Stimulated activated CD8-positive, alpha-beta memory T cell treated with anti-CD3 and anti-CD28 coated beads, Interleukin-15, amount 100 ng/mL, for 24 hours (primary cell): ENCODE measurements around the gene RFX3.
"Not testable (repeated sequence)": the region's sequence is repeated elsewhere in the genome, so short reads cannot be mapped to it uniquely, and the experiment has no call there.

Experiments used
- DNase-seq: peaks from one replicate; pipeline ENCODE4 v3.0.0-alpha.2; 2020; ENCODE audit warnings: low read depth

The RFX3 gene

DNA sequence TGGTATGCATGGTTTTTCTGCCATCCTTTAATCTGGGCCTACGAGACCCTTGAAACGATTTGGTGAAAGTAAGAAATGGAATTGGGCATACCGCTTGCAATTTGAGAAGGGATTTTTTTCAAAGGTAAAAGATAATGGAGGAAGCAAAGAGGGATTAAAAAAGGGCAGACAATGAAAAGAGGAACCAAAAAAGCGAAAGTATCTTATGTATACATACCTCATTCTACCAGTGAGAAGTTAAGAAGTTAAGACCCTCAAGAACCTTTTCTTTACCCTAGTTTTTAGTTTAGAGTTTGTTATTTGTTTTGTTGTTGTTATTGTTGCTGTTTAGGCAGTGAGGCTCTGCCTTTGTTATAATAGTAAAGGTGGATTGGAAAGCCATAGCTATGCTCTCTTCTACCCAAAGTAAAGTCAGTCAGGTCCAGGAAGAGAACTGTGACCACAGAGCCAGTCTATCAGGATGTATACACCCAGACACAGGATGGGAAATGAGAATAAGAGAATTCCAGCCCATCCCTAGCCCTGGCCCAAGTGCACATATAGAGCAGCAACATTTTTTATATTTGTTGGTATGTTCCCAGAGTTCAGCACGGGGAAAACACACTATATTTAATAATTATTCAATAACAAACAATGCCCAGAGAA, 166.6 kb downstream of the RFX3 start:
- DNase-seq: no peak

DNA sequence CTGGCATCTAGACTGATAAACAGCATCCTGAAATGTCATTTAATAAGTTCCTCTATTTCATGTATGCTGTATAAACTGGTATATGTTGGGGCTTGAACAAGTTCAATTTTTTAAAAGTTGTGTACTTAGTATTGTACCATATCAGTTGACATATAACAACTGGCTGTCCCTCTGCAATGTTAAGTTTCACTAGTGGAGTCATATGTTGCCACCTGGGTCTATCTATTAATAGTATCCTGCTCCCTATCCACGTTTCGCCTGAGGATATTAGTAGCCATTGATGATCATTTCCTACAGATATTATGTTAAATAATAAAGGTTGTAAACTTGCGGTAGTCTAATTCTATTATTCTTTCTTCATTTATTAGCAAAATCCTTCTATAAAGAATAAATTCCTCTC, 177.6 kb downstream of the RFX3 start:
- DNase-seq: no peak

DNA sequence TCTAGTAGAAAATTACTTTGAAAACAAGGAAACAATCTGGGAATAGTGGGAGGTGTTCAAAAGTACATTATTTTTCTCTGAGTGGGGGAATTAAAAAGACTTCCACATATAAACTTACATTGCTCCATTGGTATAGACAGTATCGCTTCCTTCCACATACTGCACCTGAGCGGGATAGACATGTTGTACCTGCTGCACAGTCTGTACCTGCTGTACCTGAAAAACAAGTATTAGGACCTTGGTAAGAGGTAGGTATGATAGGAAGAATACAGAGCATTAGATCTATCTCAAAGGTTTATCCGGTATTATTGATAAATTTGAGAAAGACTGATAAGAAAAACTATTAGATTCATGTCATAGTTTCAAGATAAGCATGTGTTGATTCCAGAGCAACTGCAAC, 179.3 kb downstream of the RFX3 start:
- no peak for DNase-seq

DNA sequence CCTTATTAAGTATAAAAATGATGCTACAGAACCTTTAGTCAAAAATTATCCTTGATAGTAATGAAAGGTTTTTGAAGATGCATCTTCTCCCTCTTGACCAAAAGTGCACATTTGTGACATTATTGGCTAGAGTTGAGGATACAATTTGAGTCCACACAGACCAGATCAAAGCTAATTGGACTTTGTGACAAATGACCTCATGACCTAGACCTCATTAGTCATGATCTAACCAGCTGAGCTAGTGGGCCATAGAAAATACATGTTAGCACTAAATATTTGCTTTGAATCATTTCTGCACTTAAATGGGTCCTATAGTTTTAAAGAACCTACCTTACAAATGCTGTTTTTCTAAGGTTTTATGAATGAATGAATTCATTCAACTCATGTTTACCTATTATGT, 182.1 kb downstream of the RFX3 start:
- no peak for DNase-seq

DNA sequence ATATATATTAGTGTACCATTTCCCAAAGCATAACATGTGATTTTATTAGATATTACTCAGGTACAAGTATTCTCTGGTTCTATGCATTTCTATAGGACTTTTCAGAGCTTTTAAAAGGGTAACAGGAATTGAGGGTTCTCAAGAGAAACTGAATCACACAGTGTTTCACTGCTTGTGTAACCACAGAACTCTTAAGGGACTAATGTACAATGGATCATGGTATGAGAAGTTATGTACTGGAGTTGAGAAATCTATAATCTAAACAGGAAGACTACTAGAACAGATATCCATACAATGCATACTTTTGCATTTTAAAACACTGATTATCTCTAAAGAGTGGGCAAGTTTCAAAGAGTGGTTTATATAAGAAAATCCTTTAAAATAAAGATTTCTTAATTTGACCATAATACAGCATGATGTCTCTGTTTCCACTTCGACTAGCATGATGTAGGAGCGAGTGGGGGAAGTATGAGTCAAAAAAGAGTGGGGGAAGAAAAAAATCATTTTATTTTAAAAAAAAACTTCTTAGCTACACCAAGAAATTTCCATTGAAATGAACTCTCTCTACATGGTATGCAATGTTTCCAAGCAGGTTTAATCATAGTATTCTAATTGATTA, 183.5 kb downstream of the RFX3 start:
- no peak for DNase-seq

DNA sequence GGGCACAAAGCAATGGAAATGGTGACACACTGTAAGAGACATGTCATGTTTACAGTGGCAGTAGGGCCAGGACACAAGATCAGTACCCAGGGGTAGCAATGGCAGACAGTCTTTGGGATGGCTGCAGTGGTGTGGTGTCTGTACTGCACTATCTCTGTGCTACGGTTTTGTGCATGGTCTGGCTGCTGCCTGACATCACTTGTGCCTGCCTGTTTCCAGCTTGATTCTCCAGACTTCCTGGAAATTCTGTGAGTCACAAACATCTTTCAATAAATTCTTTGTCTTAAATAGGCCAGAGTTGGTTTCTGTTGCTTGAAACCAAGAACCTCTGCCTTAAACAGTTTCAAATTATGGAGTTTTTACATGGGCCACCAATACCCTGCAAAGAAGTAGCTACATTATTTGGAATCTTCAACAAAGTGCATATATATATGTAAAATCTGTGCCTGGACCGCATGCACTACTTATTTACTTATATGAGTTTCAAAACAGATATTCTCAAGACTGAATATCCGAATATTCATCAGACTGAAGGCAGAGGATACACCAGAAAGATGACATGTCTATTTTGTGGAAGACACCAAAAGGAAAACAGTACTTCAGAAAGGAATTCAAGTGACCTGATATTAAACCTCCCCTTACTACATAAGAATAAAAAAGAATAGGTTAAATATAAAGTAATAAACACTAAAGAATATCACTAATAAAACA, 188.1 kb downstream of the RFX3 start:
- DNase-seq: no peak

DNA sequence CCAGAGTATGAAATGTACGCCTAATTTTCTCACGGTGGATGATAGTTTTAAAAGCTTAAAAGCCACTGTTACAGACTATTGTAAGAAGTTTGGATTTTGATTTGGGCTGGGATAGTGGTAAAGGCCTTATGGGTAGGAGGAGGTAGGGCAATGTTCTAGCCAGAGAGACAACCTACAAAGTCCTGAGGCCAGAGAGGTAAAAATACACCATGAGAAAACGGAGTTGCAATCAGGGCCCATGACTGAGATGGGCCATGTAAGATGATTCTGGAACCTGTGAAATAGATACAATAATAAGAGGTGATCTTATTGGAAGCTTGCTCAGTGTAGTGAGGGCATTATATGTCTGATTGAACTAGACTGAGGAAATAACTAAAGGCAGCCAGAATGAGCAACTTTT, 188.8 kb downstream of the RFX3 start:
- DNase-seq: no peak

DNA sequence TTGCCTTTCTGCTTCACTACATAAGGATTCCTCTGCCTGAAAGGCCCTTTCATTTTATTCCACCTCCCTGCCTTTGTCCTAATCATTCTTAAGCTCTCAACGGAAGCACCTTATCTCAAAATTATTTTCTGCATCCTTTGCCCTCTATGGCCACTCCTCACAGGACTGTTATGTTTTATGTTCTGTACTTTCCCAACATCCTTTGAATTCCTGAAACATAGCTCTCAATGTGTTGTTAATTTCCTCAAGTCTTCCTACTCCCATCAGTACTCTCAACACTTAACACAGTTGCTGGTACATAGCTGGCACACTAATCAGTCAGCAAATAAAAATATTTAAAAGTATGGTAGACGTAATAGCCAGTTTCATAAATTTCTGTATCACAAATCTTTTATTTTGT, 193.0 kb downstream of the RFX3 start:
- no peak for DNase-seq

DNA sequence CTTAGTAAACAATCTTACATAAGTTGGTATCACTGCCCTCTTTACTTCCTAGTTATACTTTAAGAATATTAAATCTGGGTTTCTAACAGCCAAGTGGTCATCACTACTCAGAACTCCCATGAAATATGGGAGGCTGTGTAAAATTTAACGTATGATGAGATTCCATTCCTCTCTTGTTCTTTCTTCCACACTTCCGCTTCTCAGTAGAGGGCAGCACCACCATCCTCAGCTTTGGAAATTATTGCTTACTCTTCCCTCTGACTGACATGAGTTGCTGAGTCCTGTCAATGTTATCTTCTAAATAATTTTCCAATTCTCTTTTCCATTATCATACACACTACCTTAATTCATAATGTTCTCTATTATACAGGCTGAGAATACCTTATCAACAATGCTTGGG, 194.0 kb downstream of the RFX3 start:
- no peak for DNase-seq

DNA sequence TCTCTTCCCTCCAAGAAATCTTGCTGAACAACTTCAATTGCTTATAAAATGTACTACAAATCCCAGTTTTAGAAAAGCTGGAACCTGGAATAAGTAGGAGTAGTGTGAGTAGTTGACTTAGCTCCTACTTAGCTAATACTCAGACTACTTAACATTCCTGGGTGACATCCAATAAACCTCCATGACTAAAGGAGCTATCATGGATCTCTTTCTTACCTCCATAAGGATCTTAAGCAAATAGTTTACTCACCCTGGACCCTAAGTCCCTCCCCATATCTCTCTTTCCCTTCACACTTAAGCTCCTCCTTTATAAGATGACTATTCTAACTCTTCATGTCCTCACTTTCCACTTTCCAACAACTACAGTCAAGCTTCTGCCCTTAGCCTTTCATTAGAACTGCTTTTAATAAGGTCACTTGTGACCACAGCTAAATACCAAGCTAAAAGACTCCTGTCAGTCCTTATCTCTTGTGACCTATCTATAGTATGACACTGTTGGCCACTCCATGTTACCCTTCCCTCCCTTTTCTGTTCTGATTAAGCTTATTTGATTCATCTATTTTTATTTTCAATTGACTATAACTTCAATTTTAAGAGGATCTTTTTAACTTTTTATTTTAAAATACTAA, 194.9 kb downstream of the RFX3 start:
- no peak for DNase-seq

DNA sequence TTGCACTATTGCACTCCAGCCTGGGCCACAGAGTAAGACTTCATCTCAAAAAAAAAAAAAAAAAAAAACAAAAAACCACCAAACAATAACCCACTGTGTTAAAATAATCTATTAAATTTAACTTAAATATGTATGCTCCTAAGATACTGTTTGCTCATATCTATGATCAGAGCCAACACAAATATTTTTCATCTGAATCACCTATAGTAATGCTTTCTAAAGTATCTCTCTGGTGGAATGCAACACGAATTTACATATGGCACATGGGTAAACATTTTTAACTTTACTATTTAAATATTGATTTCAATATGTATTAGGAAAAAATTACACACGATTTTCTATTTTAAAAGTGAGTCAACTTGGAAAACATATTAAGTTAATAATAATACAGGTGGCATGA, 196.4 kb downstream of the RFX3 start:
- DNase-seq: no peak

DNA sequence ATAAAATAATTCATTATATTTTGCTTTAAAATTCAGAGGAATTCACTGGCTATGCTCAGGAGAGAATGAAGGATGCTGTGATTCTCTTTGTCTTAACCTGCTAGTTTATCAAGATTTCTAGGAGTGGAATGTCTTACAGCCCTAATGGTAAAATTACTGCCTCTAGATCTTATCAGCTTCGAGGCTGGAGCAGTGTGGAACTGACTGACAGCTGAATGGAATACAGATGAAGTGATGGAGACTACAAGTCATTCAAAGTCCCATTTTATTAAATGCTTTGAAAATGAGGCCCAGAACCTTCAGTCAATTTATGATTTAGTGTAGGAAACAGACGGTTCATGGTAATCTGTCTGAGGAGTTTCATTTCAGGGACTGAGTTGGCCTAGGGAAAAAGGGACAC, 202.1 kb downstream of the RFX3 start:
- no peak for DNase-seq

DNA sequence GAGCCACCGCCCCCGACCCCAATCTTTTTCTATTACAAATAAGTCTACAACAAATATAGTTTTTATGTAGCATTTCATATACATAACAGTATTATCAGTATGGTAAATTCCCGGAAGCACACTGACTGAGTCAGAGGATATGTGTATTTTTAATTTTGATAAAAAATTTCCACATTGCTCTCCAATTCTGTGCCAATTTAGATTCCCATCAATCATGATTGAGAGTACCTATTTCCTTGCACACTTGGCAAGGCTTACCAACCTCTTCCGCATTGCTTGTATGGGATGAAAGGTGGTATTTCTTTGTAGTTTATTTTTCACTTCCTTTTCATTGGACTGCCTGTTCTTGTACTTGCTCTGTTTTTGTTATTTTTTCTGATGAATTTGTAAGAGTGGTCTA, 204.6 kb downstream of the RFX3 start:
- DNase-seq: no peak

DNA sequence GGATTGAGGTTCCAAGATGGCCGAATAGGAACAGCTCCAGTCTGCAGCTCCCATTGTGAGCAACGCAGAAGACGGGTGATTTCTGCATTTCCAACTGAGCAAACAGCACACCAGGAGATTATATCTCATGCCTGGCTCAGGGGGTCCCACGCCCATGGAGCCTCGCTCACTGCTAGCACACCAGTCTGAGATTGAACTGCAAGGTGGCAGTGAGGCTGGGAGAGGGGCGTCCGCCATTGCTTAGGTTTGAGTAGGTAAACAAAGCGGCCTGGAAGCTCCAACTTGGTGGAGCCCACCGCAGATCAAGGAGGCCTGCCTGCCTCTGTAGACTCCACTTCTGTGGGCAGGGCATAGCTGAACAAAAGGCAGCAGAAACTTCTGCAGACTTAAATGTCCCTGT, 213.2 kb downstream of the RFX3 start:
- not testable (repeated sequence) for DNase-seq

DNA sequence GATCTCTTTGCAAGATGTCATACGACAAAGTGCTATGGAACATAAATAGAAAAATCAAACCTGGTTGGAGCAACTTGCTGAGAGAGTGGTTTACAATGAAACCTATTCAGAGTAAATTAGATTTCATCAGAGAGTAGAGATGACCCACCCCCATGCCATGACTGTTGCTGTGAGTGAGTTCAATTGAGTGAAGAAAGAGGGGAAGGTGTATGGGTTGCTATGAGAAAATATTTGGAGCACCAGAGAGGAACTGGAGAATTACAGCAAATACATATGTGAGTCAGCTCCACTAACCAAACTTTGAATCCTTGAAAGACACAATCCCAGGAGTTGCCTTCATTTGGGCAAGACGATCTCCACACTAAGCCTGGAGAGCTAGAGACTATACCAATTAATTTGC, 217.2 kb downstream of the RFX3 start:
- no peak for DNase-seq

DNA sequence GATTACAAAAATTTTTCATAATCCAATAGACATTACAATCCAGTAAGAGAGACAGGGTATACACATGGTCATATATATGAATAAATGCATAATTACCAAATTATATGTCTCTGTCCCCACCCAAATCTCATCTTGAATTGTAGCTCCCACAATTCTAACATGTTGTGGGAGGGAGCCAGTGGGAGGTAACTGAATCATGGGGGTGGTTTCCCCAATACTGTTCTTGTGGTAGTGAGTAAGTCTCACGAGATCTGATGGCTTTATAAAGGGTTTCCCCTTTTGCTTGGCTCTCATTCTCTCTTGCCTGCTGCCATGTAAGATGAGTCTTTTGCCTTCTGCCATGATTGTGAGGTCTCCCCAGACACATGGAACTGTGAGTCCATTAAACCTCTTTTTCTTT, 221.4 kb downstream of the RFX3 start:
- not testable (repeated sequence) for DNase-seq

DNA sequence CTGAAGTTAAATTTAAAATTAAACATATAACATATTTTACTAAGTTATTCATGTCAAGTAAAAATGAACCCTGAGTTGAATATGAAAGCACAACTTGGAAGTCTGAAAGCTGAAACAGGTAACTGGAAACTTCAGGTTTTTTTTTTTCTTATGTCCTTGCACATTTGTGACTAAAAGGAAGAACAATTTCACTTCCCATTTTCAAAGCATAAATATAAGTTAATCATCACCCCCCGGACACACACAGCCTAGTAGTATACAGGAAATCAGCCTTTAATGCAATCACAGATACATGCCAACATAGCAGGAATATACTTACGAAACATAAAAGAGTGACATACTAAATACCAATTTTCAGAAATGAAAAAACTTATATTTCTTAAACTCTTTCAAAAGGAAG, 225.9 kb downstream of the RFX3 start:
- DNase-seq: no peak

DNA sequence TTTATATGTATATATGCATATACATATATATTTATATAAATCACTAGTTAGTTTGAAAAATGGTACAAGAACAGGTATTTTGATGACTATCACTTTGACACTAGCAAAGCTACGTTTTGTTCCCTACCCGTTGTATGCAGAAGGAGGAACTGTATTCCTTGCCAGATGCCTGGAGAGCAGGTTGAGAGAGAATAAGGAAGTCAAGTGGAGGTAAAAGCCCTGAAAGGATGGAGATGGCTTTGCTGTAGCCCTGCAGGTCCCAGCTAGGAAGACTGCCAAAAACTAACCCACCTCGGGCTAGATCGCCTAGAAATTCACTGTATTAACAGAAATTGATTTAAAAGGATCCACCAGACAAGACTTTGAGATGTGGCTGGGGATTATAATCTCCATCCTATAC, 229.3 kb downstream of the RFX3 start:
- no peak for DNase-seq

DNA sequence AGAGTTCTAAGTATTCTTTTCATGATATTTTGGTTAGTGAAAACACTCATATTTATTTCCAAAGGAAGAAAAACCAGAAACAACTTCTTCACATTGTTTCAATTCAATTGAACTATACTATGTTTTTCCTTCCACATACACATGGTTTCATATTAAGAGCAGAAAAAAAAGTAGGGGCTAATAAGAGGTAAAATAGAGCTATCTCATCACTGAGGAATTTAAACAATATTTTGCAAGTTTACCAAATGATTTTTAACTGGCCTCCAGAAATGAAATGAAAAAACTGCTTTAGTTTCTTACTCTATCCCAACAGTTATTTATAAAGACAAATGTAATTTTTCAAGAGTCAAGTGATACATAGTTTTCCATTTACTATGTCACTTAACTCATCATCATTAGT, 233.5 kb downstream of the RFX3 start:
- no peak for DNase-seq

DNA sequence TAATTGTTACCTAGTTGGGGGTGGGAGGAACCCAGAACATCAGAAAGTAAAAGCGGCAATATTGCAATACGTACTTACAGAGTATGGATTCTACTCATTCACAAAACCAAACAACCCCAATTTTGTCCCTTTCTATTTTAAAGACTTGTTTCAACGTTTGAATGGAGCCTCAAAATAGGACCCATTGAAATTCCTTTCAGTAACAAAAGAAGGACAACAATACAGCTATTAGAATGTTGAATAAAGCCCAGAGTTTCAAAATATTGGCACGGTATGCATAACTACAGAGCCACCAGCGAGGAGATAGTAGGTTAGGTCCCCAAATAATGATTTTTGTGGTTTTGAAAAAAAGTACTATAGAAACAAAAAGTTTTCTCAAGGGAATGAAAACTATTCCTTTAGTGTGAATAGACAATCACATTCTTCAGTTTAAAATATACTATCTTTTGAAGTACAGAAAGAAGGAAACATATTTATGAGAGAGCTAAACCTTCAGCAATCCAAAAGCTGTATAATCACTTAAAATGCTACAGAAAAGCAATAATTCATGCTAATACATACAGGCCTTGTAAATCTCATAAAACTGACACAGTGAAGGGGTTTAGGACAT, 235.5 kb downstream of the RFX3 start:
- no peak for DNase-seq

DNA sequence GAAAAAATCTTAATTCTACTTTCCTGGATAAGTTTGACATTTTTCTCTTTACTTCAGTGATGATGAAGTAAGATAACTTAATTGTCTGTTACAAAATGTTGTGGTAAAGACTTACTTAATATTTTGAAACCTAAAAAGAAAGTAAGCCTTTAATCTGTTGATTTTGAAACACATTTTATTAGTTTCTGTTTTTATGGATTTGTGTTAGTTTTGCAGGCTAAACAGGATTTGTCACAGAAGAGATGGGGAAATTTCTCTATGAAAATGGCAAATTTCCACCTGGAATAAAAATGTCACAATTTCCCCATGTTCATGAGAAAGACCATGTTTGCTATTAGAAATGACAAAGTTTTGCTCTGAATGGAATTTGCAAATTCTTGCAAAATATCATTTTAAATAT, 237.1 kb downstream of the RFX3 start:
- DNase-seq: no peak

DNA sequence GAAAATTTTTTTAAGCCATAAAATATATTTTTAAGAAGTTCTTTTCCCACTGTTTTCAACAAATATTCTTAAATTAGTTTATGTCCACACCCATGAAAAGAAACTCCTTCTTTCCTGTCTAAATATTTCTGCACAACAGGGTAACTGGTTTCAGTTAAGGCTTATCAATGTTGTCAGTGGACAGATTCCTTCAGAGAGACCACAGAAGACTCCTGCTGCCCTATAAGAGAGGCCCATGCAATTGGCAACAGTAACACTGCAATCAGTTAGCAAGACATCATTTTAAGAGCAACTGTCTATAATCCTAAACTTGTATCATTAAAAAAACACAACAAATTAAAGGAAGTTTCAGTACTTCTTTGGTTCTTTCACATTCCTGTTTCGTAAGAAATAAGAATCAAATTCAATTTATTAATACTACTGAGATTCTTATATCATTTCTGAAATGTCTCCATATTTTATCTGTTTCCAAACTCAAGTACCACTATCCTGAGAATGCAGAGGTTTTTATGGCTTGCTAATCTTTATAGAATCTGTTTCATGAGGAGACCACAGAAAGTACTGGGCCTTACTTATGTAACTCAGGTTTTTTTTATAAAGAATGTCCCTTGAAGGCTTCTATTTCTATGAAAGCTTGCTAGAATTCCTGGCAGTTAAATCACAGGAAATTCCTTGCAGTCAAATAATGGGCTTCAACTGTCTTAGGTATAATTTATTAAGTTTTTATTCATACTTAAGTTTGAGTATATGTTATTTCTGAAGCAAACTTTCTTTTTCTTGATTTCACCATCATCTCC, 240.2 kb downstream of the RFX3 start:
- DNase-seq: no peak
